ENCODE data around the gene STOML1. TPM values are rescaled to one million over a fixed set of nuclear protein-coding genes. Genes with fewer than 3 reads are reported as not detected.

The STOML1 gene
- total RNA-seq, 1 experiment from 2014 or later = 6.9 TPM

DNA sequence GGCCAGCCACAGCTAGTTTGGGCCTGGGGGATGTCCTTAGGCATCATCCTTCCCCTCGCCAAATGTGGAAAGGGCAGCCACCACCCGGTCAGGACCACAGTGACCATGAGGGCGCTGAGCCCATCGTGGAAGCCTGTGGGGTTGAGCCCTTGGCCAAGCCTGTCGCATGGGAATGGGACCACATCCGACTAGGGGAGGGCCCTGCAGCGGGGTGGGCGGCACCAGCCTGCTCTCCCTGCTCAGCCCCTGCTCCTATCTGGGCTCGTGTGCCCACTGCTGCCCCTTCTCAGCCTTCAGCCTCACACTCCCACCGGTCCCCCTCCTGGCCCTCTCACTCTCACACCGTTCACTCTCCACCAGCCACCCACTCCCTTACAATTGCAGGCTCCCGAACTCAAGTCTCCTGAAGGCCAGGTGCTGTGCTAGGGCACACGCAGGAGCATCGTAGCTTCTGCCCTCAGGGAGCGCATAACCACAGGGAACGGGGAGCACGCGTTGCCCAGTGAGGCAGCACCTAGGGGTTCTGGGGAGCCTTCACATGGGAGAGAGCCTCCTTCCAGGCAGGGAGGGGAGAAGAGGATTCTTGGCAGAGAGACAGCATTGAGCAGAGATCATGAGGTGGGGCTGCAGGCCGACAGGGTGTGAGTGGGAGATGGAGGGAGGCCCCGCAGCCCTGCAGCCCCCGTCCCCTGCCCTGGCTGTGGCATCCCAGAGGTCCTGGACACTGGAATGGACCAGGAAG lies 39.8 kb downstream of the STOML1 start:
- no peaks in the 10 kb centered on the region for H3K9me3 ChIP-seq (ENCODE audit: control insufficient read depth, insufficient read depth, low read depth, low read length)
- ATAC-seq = no peak
- ChIA-PET POLR2A (no interaction called here), CTCF (interaction anchor here (1.4 to 1.8 kb wide), 2 partner anchors 21 to 84 kb away, joined by 8 to 15 read pairs; no protein-coding TSS in a partner anchor)
- no peak for DNase-seq (ENCODE audit: low read depth, low spot score)
- H3K27me3 ChIP-seq (ENCODE audit: control insufficient read depth, insufficient read depth, low read length) = no peaks in the 10 kb centered on the region
- intact Hi-C loops (cut with micrococcal nuclease; ENCODE audit: unreplicated experiment) = no loop called here
- peaks cover 6% of the 10 kb centered on the region; the same call in 1 of the 2 replicates for H3K4me1 ChIP-seq (ENCODE audit: control insufficient read depth, insufficient read depth, low read length)
- no TSS peak for BruUV-seq (replicated peaks)
- TF ChIP-seq POLR2AphosphoS5 (IDR thresholded peaks at IDR 0.05; ENCODE audit: low read depth, low read length) (no peak), CTCF (IDR thresholded peaks at IDR 0.05) (no peak), SIN3A (IDR thresholded peaks at IDR 0.05; ENCODE audit: borderline replicate concordance, insufficient read depth, low read depth, low read length) (no peak)
- no peak overlapping the region for H3K27ac ChIP-seq (ENCODE audit: low read length)
- no peak overlapping the region for H3K4me3 ChIP-seq (ENCODE audit: low read depth in 2 of 2, low read length in 2 of 2)
- H3K36me3 ChIP-seq (ENCODE audit: control insufficient read depth, insufficient read depth, low read length) = no peaks in the 10 kb centered on the region
- in situ Hi-C loops (cut with HindIII; ENCODE audit: low pct_unique_long_range_greater_than_20kb, low sequenced_read_pairs) = no loop called here

GRCh38 chr15:73951601-73952000 lies 40.5 kb downstream of the STOML1 start:
- BruUV-seq (replicated peaks) = no TSS peak
- in situ Hi-C loops (cut with HindIII; ENCODE audit: low pct_unique_long_range_greater_than_20kb, low sequenced_read_pairs) = no loop called here
- H3K36me3 ChIP-seq (ENCODE audit: control insufficient read depth, insufficient read depth, low read length) = no peaks in the 10 kb centered on the region

More at GRCh38 chr15:73951601-73952000, 40.5 kb downstream of the STOML1 start:
- DNase-seq (ENCODE audit: low read depth, low spot score) = no peak
- Histone ChIP-seq H3K9me3 (ENCODE audit: control insufficient read depth, insufficient read depth, low read depth, low read length) (no peaks in the 10 kb centered on the region), H3K27me3 (ENCODE audit: control insufficient read depth, insufficient read depth, low read length) (no peaks in the 10 kb centered on the region), H3K27ac (ENCODE audit: low read length) (no peak overlapping the region), H3K4me3 (ENCODE audit: low read depth in 2 of 2, low read length in 2 of 2) (no peak overlapping the region), H3K4me1 (ENCODE audit: control insufficient read depth, insufficient read depth, low read length) (peaks cover 6% of the 10 kb centered on the region; the same call in 1 of the 2 replicates)
- no peak for ATAC-seq
- POLR2A ChIA-PET = no interaction called here
- TF ChIP-seq TCF7L2 (IDR thresholded peaks at IDR 0.05; ENCODE audit: low read depth, low read length) (no peak), SIN3A (IDR thresholded peaks at IDR 0.05; ENCODE audit: borderline replicate concordance, insufficient read depth, low read depth, low read length) (no peak), POLR2AphosphoS5 (IDR thresholded peaks at IDR 0.05; ENCODE audit: low read depth, low read length) (no peak), CTCF (IDR thresholded peaks at IDR 0.05) (no peak)
- TF ChIP-seq, protein P1, sequence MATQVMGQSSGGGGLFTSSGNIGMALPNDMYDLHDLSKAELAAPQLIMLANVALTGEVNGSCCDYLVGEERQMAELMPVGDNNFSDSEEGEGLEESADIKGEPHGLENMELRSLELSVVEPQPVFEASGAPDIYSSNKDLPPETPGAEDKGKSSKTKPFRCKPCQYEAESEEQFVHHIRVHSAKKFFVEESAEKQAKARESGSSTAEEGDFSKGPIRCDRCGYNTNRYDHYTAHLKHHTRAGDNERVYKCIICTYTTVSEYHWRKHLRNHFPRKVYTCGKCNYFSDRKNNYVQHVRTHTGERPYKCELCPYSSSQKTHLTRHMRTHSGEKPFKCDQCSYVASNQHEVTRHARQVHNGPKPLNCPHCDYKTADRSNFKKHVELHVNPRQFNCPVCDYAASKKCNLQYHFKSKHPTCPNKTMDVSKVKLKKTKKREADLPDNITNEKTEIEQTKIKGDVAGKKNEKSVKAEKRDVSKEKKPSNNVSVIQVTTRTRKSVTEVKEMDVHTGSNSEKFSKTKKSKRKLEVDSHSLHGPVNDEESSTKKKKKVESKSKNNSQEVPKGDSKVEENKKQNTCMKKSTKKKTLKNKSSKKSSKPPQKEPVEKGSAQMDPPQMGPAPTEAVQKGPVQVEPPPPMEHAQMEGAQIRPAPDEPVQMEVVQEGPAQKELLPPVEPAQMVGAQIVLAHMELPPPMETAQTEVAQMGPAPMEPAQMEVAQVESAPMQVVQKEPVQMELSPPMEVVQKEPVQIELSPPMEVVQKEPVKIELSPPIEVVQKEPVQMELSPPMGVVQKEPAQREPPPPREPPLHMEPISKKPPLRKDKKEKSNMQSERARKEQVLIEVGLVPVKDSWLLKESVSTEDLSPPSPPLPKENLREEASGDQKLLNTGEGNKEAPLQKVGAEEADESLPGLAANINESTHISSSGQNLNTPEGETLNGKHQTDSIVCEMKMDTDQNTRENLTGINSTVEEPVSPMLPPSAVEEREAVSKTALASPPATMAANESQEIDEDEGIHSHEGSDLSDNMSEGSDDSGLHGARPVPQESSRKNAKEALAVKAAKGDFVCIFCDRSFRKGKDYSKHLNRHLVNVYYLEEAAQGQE (IDR thresholded peaks at IDR 0.05; ENCODE audit: insufficient read depth in 1 of 2, low read depth in 2 of 2, low read length in 1 of 2) = no peak
- intact Hi-C loops (cut with micrococcal nuclease; ENCODE audit: unreplicated experiment) = no loop called here
- CTCF ChIA-PET = interaction anchor here (0.9 to 1.8 kb wide), 12 partner anchors 9 to 356 kb away, joined by 3 to 15 read pairs (median 6); no protein-coding TSS in a partner anchor

All from Panc1 (cell line).